Stimulated activated CD8-positive, alpha-beta memory T cell treated with anti-CD3 and anti-CD28 coated beads, Interleukin-4, amount 100 ng/mL, for 4 hours (primary cell): ENCODE data around the gene VWA5A.
"Not testable (repeated sequence)": the region's sequence is repeated elsewhere in the genome, so short reads cannot be mapped to it uniquely, and the experiment has no call there.

Source experiments
- DNase-seq, 2 donors: peaks; one replicate each; pipeline ENCODE4 v3.0.0-alpha.2; 2020; ENCODE audit warnings: low read depth in 2 of 2, low spot score in 1 of 2

VWA5A gene

DNA sequence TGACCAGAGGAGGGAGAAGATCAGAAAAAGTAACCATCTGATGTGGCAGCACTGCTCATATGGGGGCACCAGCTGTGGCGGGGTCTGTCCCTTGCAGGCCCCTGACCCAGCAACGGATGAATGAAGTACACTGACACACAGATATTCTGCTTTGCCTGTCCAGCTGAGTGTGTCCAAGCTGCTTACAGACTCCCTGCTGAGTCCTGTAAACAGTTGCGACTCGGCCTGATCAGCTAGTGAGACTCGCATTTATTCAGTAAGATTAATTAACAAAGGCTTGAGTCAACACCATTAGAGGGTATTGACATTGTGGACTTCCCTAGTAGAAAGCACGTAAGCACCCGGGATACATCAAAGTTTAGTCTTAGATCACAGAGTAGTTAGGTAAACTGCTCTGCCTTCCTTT is 52.6 kb downstream of the VWA5A start:
- no peak for DNase-seq

DNA sequence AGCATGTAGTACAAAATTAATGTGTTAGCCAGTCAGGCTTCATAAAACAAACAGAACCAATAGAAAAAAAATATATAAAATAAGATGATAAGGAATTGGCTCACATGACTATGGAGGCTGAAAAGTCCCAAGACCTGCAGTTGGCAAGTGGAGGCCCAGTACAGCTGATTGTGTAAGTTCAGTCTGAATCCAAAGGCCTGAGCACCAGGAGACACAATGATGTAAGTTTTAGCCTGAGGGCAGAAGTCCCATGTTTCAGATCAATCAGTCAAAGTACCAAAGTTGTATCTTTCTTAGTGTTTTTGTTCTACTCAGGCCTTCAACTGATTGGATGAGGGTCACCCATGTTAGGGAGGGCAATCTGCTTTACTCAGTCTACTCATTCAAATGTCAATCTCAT is 53.5 kb downstream of the VWA5A start:
- DNase-seq: no peak

DNA sequence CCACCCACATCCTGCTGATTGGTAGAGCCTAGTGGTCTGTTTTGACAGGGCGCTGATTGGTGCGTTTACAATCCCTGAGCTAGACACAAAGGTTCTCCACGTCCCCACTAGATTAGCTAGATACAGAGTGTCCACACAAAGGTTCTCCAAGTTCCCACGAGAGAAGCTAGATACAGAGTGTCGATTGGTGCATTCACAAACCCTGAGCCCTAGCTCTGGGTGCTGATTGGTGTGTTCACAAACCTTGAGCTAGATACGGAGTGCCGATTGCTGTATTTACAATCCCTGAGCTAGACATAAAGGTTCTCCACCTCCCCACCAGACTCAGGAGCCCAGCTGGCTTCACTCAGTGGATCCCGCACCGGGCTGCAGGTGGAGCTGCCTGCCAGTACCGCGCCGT is 55.1 kb downstream of the VWA5A start:
- DNase-seq: not testable (repeated sequence)

DNA sequence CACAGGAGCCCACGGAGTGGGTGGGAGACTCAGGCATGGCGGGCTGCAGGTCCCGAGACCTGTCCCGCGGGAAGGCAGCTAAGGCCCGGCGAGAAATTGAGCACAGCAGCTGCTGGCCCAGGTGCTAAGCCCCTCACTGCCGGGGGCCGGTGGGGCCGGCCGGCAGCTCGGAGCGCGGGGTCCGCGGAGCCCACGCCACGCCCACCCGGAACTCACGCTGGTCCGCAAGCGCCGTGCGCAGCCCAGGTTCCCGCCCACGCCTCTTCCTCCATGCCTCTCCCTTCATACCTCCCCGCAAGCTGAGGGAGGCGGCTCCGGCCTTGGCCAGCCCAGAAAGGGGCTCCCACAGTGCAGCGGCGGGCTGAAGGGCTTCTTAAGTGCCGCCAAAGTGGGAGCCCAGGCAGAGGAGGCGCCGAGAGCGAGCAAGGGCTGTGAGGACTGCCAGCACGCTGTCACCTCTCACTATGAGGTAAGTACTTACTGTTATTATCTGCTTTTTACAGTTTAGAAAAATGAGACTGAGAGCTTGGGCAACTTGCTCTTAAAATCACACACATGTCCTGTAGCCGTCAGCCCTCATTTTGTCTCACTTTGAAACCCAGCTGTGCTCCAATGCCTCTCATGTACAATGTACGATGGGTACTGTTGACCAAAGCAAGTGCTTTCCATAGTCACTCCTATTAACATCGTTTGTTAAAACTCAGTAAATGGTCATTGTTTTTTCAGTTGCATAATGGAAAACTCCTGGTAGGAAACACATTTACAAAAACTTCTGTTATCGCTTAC is 55.7 kb downstream of the VWA5A start:
- DNase-seq: no peak

DNA sequence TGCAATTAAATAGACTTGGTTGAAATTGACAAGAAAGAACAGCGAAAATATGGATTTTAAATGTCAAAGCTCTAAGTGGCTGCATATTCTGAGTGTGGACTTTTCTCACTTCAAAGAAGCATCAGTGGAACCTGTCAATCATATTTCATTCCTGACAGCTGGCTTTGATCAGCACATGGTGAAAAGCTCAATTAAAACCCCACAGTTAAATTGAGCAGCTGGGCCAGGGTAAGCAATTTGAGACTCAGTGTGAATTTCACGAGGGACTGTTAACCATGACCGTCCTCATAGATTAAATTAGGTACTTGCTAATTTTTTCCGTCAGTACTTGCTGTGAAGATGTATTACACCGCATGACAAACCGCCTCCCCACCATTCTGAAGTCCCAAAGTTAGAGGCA is 56.9 kb downstream of the VWA5A start:
- DNase-seq: no peak

DNA sequence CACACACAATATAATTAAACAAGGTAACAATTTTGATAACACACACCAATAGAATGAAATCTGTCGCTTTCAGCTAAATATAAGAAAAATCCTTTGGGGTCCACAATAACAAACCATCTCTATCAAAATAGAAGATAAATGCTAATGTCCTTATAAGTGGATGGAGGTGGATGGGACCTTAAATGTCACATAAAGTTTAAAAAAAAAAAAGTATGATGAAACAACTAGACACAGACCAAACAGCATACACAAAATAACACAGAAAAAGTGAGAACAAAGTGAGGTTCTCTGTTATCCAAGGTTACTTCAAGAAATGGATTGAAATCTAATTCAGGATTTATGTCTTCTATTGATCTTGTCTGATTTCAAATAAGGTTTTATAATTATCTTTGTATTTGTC is 57.3 kb downstream of the VWA5A start:
- no peak for DNase-seq

DNA sequence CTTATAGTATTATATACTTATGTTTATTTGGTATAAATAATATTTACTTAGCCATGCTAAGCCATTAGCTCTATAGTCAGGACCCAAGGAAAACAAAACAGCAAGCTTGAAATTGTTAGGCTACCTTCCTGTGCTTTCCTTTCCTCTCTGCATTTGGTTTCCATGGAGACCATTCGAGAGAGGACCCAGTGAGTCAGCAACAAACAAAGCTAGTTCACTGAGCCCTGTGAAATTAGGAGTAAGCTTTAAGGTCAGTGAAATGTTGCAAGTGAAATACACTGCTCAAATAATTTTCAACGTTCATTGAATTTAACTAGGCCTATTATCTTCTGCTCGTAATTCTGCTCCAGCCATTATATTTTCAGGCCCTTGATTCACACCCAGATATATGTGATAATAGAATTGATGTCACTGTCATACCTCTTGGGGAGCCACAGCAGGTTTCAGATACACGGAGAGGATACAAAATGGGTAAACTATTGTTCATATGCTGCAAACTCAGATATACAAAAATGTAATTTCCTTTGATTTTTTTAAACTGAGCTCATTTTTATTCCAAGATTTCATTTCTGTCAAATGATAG is 58.8 kb downstream of the VWA5A start:
- DNase-seq: no peak

DNA sequence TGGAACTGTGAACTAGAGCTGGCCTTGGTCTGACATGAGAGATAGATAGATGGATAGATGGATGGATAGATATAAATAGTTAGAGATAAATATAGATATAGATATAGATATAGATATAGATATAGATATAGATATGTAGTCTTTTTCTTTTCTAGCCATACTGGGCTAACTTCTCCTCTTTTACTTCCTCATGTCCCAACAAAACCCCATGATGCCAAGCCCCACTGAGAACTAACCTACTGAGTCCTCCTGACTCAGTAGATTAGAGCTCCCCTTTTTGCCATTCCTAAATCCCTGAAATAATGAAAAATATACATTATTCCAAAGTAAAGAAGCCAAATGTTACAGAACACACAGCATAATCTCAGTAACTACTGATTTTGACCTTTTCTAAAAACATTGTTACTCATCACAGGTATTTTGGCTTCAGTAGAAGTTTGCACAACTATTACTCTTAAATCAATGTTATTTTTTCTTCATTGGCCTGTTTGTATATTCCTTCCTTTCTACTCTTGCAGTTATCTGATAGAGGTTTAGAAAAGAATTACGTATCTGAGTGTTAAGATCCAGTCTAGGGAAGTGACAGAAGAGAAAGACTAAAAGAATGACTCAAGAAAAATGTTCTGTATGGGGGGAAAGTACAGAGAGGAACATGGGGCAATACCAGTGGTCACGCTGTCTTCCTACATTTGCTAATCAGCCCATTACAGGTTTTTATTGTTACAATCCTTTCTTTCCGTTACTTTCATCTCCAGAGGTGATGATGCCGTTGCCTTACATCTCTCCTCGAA is 61.9 kb downstream of the VWA5A start:
- no peak for DNase-seq

DNA sequence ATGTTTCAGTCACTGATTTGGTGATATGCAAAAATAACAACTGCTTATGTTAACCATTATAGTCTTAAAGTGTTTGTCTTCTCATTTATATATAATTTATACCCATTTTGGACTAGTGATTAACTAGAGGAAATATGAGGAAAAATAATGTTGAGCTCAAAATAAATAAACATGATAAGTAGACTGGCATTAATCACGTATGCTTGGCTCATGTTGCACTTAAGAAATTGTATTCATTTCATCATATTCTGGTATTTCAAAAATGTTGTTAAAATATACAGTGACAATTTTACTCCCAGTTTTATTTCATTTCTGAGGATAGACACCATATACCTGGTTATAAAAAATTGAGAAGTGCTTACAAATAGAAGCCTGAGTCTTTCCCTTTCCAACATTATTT is 64.1 kb downstream of the VWA5A start:
- no peak for DNase-seq

DNA sequence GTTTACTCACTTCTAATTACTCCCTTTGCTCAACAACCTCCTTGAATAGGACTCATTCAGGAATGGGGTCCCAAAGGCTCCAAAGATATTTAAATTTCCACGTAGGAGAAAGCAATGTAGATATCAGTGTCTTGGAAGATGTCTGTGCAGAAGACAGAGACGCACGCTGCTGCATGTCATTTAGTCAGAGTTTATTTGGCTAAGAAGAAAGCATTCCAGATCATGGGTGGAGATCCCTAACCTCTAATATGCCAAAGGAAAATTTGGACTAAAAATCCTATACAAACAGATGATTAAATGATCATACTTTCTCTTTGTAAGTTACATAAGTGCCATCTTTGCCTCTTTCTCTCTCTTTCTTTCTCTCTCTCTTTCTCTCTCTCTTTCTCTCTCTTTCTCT is 67.8 kb downstream of the VWA5A start, which contains the start of gene OR10D3:
Gene OR10D3 (plus strand): TSS at position 278 of the 400 bp plus-strand sequence. CDS start 1,925 bp downstream, outside the sequence.
- DNase-seq: no peak

DNA sequence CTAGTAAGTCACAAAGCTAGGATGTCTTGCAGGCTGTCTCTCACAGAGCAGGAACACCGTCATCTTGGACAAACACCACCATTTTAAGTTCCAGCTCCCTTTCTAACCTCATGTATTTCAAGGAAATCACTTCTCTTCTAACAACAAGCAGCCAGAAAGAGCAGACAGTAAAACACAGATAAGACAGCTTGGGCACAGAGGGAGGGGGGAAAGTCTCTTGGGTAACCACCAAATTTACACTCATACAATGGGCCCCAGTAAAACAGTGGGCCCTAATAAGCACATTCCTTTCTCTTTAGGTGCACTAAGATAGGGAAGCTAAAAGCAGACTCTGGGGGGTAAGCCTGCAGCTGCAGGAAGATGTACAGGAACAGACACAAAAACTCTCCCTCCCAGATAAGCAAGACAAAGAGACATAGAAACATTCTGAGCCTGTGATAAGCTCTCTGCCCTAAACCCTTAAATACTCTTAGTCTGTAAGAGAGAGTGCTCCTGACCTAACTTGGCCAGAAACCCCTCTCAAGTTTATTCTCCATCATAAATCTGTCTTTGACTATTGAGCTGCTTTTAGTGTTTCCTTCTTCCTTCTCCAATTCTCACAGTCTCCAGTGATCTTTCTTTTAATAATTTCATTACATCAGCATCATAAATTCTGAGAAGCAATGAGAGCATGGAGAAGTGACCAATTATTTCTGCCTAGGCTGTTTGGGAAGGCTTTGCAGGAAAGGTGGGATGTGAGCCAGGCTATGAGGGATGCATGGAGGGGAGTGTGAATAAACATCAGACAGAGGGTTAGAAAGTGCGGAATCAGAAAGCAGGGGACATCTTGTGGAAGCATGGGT is 75.3 kb downstream of the VWA5A start:
- DNase-seq: no peak

DNA sequence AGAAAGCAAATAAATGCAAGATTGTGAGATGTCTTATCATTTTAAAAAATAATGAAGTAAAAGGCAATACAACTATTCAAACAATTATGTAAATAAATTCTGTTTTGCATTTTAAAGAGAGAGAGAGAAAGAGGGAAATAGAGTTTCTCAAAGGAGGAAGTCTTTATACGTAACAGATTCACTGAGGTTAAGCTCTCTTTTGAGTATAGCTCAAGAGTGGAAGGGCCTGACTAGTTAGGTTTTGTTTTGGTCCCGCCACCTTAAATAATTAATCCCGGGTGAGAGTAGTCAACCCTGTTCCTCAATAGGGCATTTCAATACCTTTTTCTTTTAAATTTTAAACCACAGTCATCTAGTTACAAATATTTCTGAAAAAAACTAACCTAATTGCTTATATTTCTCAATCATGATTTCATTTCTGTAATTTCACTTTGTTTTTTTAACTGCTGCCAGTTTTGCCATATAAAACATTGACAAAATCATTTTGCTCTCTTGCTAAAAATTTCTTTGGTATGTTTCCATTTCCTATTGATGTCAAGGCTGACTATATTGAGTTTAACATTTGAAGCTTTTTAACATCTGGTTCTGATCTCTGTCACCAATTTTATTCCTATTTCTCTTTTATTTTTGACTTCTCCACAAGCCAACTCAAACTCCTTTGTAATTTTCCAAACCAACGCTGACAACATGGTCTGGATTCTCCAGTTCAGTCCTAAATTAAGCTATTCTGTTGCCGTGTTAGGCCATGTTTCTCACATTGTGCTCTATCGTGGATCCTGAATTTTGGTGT is 78.2 kb downstream of the VWA5A start:
- no peak for DNase-seq

DNA sequence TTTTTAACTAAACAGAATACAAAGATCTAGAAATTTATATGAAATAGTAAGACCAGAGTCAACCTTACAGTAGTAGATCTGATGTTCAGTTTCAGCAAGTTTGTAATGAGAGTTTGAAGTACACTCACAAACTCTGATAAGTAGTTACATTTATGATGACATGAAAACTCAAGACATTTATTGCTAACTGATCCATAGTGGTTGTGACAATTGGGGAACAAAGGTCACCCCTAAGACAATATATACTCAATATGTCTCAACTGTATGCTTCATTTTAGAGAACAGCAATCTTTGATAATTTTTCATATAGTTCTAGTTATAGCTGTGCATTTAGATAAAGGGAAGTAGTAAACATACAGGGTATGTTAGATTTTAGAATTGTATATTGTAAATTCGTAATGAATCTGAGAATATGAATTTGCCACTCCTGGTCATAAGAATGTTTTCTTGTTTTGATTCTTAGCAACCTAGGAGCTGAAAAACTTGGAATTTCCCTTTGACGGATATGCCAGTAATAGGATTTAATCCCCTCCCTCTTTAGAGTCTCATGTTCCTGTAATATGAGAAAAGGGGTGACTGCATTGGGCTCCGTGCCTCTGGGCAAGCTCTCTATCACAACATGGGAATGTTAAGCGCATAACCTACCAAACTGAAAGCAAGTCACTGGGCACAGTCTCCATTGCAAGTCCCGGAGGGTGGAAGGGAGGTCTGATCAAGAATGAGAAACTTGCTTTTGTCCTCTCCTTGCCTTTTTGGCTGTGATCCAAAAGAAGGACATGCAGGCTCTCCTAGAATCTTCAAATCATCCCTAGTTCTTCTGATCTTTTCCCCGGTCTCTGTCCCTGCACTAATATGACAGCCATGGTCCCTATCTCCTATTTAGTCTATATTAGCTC is 79.3 kb downstream of the VWA5A start:
- no peak for DNase-seq

DNA sequence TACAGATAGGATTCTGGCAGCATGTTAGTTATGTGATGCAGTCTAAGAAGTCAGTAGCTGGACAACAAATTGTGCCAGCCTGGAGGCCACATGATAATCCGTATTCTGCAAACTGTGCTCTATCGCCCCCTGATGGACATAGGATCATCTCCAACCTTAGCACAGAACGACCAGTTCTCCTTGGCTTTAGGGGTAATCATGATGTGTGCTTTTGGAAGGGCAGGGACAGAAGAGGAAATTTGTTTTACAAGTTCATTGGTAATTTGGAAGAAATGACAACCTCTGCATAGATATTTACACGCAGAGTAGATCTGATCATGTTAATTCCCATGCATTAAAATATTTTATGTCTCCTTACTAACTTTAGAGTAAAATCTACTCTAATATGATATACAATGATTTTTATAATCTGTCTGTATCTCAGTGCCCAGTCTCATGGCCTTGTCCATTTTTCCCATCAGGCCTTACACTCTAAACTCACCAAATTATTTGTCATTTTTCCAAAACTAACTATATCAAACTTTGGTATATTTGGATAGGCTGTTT is 80.0 kb downstream of the VWA5A start:
- DNase-seq: no peak
